GM19324 (cell line): Measurements from ENCODE around the gene PRR18.
A peak's percentile ranks its signal among the peaks of the same experiment; 100 is the strongest.

Source experiments
- ATAC-seq: cut with Tn5 transposase; IDR thresholded peaks from one replicate; pipeline ENCODE4 v1.9.1; 2021; ENCODE audit warnings: mild to moderate bottlenecking, moderate library complexity; ENCODE audit not compliant: unreplicated experiment, low FRiP score

PRR18 gene

GRCh38 chr6:166279393-166279679 is 28.9 kb downstream of the PRR18 start:
- ATAC-seq, result no peak

GRCh38 chr6:166278579-166279392 is 29.4 kb downstream of the PRR18 start:
- no peak for ATAC-seq

GRCh38 chr6:166277892-166278578 is 30.2 kb downstream of the PRR18 start:
- no peak for ATAC-seq

- no peak for ATAC-seq
Measured at GRCh38 chr6:166277018-166277417, 31.2 kb downstream of the PRR18 start.

- ATAC-seq, result peak; percentile 83
Measured at GRCh38 chr6:166275714-166276166, 32.5 kb downstream of the PRR18 start.

GRCh38 chr6:166274739-166275370 is 33.3 kb downstream of the PRR18 start:
- no peak for ATAC-seq

GRCh38 chr6:166274163-166274562 is 34.0 kb downstream of the PRR18 start:
- no peak for ATAC-seq

GRCh38 chr6:166271376-166271765 is 36.8 kb downstream of the PRR18 start:
- no peak for ATAC-seq

- no peak for ATAC-seq
Measured at GRCh38 chr6:166270706-166271375, 37.4 kb downstream of the PRR18 start.

GRCh38 chr6:166269301-166270039 is 38.7 kb downstream of the PRR18 start:
- ATAC-seq, result no peak

- no peak for ATAC-seq
Measured at GRCh38 chr6:166268431-166268830, 39.8 kb downstream of the PRR18 start.

GRCh38 chr6:166267526-166267925 is 40.7 kb downstream of the PRR18 start:
- no peak for ATAC-seq

GRCh38 chr6:166266336-166266735 is 41.9 kb downstream of the PRR18 start:
- ATAC-seq, result no peak

- ATAC-seq, result no peak
Measured at GRCh38 chr6:166262743-166263515, 45.3 kb downstream of the PRR18 start.

- no peak for ATAC-seq
Measured at GRCh38 chr6:166259296-166259977, 48.8 kb downstream of the PRR18 start.

GRCh38 chr6:166258854-166259276 is 49.3 kb downstream of the PRR18 start:
- peak; percentile 40 for ATAC-seq

GRCh38 chr6:166257911-166258318 is 50.3 kb downstream of the PRR18 start:
- ATAC-seq, result no peak
